ENCODE data around the gene RNF169. TPM values are rescaled to one million over a fixed set of nuclear protein-coding genes. Genes with fewer than 3 reads are reported as not detected.
A peak's percentile ranks its signal among the peaks of the same experiment; 100 is the strongest.
"Not testable (repeated sequence)": the region's sequence is repeated elsewhere in the genome, so short reads cannot be mapped to it uniquely, and the experiment has no call there.

Gene RNF169
- total RNA-seq, 1 donor from 2014 or later, result 29.8 TPM

DNA sequence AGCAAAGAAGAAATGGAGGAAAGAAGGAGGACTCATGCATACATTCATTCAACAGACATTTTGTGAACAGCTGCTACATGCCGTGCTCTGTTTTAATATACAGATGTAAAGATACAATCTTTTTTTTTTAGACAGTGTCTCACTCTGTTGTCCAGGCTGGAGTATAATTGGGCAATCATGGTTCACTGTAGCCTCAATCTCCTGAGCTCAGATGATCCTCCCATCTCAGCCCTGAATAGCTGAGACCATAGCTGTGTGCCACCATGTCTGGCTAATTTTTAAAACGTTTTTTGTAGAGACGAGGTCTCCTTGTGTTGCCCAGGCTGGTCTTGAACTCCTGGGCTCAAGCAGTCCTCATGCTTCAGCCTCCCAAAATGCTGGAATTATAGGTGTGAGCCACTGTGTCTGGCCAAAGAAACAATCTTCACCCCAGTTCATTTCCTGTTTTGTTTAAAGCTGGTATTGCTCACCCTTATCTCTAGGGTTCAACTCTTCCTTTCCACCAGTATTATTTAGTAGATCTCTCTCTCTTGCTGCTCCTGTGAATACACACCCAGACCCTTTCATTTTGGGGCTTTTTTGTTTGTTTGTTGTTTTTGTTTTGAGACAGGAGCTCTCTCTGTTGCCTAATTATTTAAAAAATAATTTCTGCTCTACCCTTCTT, 69.8 kb downstream of the RNF169 start:
- DNase-seq (ENCODE audit: low spot score in 2 of 2), result no peak
- no peak for FAIRE-seq

- DNase-seq (ENCODE audit: low spot score in 2 of 2) (no peak), FAIRE-seq (no peak)
Measured at GRCh38 chr11:74819400-74819799, 70.8 kb downstream of the RNF169 start.

DNA sequence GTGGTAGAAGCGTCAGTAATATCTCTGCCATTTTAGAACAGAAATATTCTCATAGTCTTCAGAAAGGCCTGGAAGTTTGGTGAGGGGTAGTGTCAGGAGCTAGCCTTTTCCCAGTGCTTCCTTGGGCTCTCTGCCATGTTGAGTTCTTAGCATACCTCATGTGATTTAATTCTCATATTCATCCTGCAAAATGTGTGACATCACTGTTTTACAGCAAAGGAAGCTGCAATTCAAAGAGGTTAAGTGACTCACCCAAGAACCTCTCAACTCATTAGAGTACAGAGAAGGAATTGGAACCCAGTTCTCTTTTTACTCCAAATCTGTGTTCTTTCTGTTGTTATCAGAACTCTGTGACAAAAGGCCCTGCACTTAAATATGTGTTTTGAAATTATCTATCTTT, 72.1 kb downstream of the RNF169 start:
- FAIRE-seq (no peak), DNase-seq (ENCODE audit: low spot score in 2 of 2) (no peak)

GRCh38 chr11:74822170-74822569, 73.5 kb downstream of the RNF169 start:
- FAIRE-seq, result no peak
- peak; percentile 8 to 34 for DNase-seq (ENCODE audit: low spot score in 2 of 2)

- FAIRE-seq, result no peak
- DNase-seq (ENCODE audit: low spot score in 2 of 2), result no peak
Measured at GRCh38 chr11:74824285-74824982, 75.8 kb downstream of the RNF169 start.

- FAIRE-seq; DNase-seq (ENCODE audit: low spot score in 2 of 2): not testable (repeated sequence)
Measured at GRCh38 chr11:74825596-74825995, 76.9 kb downstream of the RNF169 start.

DNA sequence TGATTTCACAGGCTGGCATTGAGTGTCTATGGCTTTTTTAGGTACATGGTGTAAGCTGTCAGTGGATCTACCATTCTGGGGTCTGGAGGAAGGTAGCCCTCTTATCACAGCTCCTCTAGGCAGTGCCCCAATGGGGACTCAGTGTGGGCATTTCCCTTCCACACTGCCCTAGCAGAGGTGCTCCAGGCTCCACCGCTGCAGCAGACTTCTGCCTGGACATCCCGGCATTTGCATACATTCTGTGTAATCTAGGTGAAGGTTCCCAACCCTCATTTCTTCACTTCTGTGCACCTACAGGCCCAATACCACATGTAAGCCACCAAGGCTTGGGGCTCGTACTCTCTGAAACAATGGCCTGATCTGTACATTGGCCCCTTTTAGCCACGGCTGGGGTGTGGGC, 78.3 kb downstream of the RNF169 start:
- FAIRE-seq (no peak), DNase-seq (ENCODE audit: low spot score in 2 of 2) (no peak)

DNA sequence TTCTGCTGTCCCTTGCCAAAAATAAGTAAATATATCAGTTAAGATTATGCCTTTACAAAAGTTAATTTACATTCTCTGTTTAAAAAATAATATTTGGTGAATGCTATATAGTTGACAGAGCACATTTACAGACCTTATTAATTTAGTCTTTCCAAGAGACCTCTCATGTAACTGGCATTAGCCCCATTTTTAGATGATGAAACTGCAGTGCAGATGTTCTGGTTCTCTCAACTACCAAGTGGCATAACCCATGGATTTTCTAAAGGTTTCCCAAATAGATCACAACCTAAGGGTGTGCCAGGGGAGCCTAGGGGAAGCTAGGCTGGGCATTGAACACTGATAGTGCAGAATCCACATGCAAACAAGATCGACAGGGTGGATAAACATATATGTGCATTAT, 88.5 kb downstream of the RNF169 start:
- FAIRE-seq (no peak), DNase-seq (ENCODE audit: low spot score in 2 of 2) (no peak)

DNA sequence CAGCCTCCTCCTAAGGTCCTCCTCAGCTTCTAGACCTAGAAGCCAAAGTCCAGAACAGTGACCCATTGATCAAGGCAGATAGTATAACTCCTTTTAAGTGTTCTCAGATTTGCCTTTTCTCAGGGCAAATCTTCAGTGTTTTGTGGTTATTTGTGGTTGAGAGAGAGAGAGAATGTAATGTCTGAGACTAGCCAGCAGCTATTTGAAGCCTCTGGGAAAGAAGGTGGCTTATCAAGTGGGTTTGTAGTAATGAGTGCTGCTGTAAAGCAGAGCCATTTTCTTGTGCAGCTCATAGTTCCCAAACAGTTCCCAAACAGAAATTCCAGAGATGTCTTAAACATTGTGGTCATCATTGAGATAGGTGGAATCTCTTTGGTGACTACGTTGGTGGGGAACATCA, 89.5 kb downstream of the RNF169 start:
- DNase-seq (ENCODE audit: low spot score in 2 of 2) (no peak), FAIRE-seq (no peak)

DNA sequence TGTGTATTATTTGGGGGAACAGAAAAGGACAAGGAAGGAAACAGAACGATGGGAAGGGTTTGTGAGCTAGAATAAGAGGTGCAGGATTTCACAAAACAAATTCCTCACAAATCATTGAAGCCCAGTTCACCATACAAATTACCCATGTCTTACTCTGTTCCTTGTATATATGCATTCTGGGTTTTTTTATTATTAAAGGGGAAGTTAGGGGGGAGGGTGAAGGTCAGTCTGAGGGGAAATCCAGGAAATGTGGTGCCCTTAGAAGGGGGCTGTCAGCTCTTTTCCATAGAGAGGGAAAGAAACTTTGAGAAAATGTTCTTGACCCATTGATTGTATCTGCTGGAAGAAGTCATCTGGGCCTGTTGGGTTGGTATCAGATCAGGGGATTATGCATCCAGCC, 90.8 kb downstream of the RNF169 start:
- DNase-seq (ENCODE audit: low spot score in 2 of 2) (no peak), FAIRE-seq (no peak)

GRCh38 chr11:74839971-74840370, 91.3 kb downstream of the RNF169 start:
- FAIRE-seq (no peak), DNase-seq (ENCODE audit: low spot score in 2 of 2) (no peak)

DNA sequence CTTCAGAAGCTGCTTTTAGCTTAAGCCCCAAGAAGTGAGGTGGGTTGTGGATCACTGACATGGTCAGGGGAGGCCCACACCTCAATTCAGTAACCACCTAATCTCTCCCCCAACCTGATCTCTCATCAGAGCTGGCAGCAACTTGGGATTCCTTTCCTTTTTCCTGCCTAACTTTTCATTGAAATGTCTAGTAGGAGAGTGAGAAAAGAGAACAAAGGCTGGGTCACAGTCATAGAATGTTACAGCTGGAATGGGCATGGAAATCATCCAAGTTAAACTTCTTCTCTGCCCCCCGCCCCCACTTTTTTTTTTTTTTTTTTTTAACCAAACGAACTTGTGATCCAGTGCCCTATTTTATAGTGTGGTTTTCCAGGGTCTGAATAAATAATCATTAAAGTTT, 91.8 kb downstream of the RNF169 start:
- no peak for FAIRE-seq
- DNase-seq (ENCODE audit: low spot score in 2 of 2), result no peak

DNA sequence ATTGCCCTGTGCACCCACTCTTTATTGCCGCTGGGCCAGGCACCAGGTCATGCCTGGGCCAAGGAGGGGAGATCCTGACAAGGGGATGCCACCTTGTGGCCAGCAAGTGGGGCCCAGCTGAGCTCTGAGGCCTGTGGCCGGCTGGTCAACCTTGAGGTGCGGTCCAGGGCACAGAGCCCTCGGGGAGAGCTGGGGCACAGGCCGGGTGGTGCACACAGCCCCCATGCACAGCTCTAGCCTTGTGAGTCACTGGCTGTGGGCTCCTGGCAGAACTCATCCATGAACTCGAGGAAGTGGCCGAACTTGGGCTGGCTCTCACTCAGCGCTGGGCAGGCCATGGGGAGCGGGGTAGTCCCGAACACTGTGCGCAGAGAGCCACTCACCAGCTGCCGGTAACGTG, 94.3 kb downstream of the RNF169 start:
- FAIRE-seq (no peak), DNase-seq (ENCODE audit: low spot score in 2 of 2) (no peak)

DNA sequence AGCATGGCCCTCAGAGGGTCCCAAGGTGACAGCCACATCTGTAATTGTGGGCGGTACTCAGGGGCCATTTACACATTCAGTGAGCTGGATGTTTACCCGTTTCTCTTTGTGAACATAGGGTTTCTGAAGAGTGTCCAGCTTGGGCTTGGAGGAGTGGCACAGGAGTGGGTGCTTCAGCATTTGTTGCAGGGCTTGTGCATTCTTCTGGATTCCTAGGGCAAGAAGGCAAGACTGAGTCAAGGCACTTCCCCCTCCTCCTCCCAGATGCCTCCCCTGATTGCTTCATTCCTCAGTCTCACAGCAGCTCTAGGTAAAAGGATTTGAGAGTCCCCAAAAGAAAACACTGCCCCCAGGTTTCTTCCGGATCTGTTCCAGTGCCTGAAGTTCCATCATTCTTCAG, 95.4 kb downstream of the RNF169 start:
- DNase-seq (ENCODE audit: low spot score in 2 of 2) (no peak), FAIRE-seq (no peak)

- FAIRE-seq (no peak), DNase-seq (ENCODE audit: low spot score in 2 of 2) (no peak)
Measured at GRCh38 chr11:74844865-74845264, 96.2 kb downstream of the RNF169 start.

DNA sequence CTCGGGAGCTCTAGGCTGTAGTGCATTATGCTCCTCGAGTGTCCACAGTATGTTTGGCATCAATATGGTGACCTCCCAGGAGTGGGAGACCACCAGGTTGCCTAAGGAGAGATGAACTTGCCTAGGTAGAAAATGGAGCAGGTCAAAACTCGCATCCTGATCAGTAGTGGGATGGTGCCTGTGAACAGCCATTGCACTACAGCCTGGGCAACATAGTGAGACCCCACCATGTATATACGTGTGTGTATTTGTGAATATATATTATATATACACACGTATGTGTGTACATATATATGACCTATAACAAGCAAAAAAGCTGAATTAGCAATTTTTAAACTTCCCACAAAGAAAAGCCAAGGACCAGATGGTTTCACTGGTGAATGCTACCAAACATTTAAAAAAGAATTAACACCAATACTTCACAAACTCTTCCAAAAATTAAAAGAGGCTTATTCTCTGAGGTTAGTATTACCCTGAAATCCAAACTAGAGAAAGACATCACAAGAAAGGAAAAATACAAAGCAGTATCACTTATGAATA, 97.4 kb downstream of the RNF169 start:
- no peak for FAIRE-seq

DNA sequence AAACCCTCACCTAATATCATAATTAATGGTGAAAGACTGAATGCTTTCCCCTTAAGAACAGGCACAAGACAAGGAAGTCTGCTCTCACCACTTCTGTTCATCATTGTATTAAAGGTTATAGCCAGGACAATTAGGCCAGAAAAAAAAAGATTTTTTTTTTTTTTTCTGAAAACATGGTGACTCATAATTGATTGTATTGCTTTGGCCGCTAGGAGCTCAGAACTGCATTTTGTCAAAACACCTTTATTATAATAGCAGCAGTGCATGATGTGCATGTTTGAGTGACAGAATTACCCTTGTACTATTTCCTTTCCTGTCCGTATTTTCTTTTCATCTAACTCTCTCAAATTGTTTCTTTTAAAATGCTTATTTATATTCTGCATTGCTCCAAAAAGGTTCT, 98.1 kb downstream of the RNF169 start:
- FAIRE-seq (no peak), DNase-seq (ENCODE audit: low spot score in 2 of 2) (no peak)

More for the DNA sequence above, 97.4 kb downstream of the RNF169 start:
- DNase-seq (ENCODE audit: low spot score in 2 of 2), result no peak

DNA sequence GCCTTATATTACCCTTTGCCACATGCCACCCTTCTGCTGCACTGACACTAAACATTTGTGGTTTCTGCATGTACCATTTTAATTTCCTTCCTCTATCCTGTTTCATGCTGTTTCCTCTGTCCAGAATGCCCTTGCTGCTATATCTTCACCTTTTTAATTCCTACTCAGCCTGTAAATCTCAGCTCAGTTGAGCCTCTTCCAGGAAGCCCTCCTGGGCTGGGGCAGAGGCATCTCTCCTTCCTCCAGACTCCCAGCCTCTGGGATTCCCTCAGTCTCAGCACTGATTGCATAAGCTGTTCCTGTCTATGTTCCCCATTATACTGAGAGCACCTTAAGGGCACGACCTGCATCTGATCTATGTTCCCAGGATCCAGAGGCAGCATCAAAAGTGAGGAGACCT, 98.7 kb downstream of the RNF169 start:
- FAIRE-seq, result no peak
- DNase-seq (ENCODE audit: low spot score in 2 of 2), result no peak

DNA sequence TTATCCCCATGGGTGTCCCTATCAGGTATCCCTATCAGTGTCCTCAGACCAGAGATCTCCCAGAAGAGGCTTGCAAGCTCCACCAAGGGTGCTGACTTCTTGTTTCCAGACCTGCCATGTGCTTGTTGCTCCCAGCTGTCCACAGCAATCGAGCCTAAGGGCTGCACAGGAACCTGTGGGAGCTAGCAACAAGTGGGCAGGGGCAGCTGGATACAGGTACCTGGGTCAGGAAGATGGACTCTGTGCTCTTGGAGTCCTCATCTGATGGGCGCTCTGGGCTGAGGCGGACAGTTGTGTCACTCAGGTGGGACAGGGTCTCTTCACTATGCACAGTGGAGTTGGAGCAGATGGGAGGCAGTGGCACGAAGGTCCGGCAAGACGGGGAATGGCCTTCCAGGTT, 99.2 kb downstream of the RNF169 start:
- DNase-seq (ENCODE audit: low spot score in 2 of 2), result no peak
- FAIRE-seq, result no peak

- FAIRE-seq (no peak), DNase-seq (ENCODE audit: low spot score in 2 of 2) (no peak)
Measured at GRCh38 chr11:74849525-74850391, 101.1 kb downstream of the RNF169 start.

GRCh38 chr11:74853223-74853622, 104.6 kb downstream of the RNF169 start:
- DNase-seq (ENCODE audit: low spot score in 2 of 2) (no peak), FAIRE-seq (no peak)
